ENCODE data around the gene STAP2.

STAP2 gene

DNA sequence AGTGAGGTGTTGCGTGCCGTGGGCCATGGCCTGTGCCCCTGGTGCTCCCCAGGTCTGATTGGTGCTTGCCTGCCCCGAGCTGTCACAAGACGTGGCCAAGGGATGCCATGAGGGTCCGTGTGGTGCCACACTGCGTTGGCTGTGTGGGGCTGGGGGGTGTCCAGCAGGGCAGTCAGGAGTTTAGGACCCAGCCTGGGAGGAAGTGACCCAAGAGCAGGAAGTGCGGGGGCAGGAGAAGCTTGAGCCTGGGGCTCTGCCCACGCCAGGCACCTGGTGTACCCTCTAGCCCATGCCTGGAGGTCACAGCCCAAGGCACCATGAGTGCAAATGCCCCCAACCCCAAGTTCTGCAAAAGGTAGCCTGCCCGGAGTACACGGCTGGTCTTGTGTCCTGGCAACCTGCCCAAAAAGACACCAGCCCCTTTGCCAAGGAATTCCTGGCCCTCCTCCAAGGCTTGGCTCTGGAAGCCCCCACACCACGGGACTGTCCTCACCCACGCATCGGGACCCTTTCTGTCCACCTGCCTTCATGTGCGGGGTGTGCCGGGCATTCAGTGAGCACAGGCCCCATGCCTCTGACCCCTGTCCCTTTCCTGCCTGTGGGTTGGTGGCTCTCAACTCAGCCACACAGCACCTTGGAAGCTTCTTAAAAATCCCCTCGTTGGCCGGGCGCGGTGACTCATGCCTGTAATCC lies 29.6 kb upstream of the STAP2 start:
- H3K27ac ChIP-seq (ENCODE audit: low read depth, low read length, poor library complexity, severe bottlenecking) = peak overlapping the region; percentile 81
- H3K9ac ChIP-seq (ENCODE audit: low read length) = no peak overlapping the region; the same call in 1 of the 2 replicates
- H3F3A ChIP-seq (ENCODE audit: insufficient read depth, low read length) = no peaks in the 10 kb centered on the region
- no peaks in the 10 kb centered on the region for H3K27me3 ChIP-seq (ENCODE audit: insufficient read depth, low read length)
- H4K20me1 ChIP-seq (ENCODE audit: insufficient read depth, low read length) = no peaks in the 10 kb centered on the region
- H3K9me3 ChIP-seq (ENCODE audit: low read length) = no peaks in the 10 kb centered on the region
- no peak overlapping the region for H3K4me2 ChIP-seq (ENCODE audit: low read length)
- no peaks in the 10 kb centered on the region for H3K9me2 ChIP-seq (ENCODE audit: low read depth, low read length)
- H3K79me2 ChIP-seq (ENCODE audit: insufficient read depth, low read length) = no peaks in the 10 kb centered on the region
- no peak for TF ChIP-seq EZH2 (IDR thresholded peaks at IDR 0.05; ENCODE audit: borderline replicate concordance, low read length)
- TF ChIP-seq, protein P1, sequence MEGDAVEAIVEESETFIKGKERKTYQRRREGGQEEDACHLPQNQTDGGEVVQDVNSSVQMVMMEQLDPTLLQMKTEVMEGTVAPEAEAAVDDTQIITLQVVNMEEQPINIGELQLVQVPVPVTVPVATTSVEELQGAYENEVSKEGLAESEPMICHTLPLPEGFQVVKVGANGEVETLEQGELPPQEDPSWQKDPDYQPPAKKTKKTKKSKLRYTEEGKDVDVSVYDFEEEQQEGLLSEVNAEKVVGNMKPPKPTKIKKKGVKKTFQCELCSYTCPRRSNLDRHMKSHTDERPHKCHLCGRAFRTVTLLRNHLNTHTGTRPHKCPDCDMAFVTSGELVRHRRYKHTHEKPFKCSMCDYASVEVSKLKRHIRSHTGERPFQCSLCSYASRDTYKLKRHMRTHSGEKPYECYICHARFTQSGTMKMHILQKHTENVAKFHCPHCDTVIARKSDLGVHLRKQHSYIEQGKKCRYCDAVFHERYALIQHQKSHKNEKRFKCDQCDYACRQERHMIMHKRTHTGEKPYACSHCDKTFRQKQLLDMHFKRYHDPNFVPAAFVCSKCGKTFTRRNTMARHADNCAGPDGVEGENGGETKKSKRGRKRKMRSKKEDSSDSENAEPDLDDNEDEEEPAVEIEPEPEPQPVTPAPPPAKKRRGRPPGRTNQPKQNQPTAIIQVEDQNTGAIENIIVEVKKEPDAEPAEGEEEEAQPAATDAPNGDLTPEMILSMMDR (IDR thresholded peaks at IDR 0.05; ENCODE audit: low read length) = no peak
- peaks cover 16% of the 10 kb centered on the region for H3K36me3 ChIP-seq (ENCODE audit: insufficient read depth, low read length)
- H2AFZ ChIP-seq (ENCODE audit: low read length) = no peak overlapping the region
- H3K4me1 ChIP-seq (ENCODE audit: insufficient read depth, low read length, severe bottlenecking) = peaks cover 26% of the 10 kb centered on the region
- no peak overlapping the region for H3K4me3 ChIP-seq (ENCODE audit: low read depth, low read length, poor library complexity, severe bottlenecking)

DNA sequence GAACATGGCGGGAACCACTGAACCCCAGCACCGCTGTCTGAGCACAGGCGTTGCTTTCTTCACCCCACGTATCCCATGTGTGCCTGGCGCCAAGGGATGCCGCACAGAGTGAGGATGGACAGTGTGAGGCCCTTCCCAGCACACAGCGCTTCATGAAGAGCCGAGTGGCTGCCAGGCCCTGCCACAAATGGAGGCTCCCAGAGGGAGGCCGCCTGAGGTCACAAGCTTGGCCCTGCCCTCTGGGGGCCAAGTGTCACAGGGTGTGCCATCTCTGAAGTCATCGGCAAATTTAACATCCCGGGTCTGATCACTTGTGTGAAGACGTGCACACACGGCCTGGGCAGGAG lies 29.1 kb upstream of the STAP2 start:
- no peak overlapping the region for H3K4me3 ChIP-seq (ENCODE audit: low read depth, low read length, poor library complexity, severe bottlenecking)
- H3F3A ChIP-seq (ENCODE audit: insufficient read depth, low read length) = no peaks in the 10 kb centered on the region
- peak overlapping the region; percentile 81 for H3K27ac ChIP-seq (ENCODE audit: low read depth, low read length, poor library complexity, severe bottlenecking)
- no peaks in the 10 kb centered on the region for H3K27me3 ChIP-seq (ENCODE audit: insufficient read depth, low read length)
- H4K20me1 ChIP-seq (ENCODE audit: insufficient read depth, low read length) = no peaks in the 10 kb centered on the region
- H3K9me2 ChIP-seq (ENCODE audit: low read depth, low read length) = no peaks in the 10 kb centered on the region
- no peak overlapping the region for H3K9ac ChIP-seq (ENCODE audit: low read length)
- TF ChIP-seq, protein P1 (IDR thresholded peaks at IDR 0.05; ENCODE audit: low read length) = no peak
- TF ChIP-seq EZH2 (IDR thresholded peaks at IDR 0.05; ENCODE audit: borderline replicate concordance, low read length) = no peak
- H3K36me3 ChIP-seq (ENCODE audit: insufficient read depth, low read length) = peaks cover 20% of the 10 kb centered on the region
- H3K4me2 ChIP-seq (ENCODE audit: low read length) = no peak overlapping the region
- H3K79me2 ChIP-seq (ENCODE audit: insufficient read depth, low read length) = no peaks in the 10 kb centered on the region
- H2AFZ ChIP-seq (ENCODE audit: low read length) = no peak overlapping the region
- H3K4me1 ChIP-seq (ENCODE audit: insufficient read depth, low read length, severe bottlenecking) = peaks cover 26% of the 10 kb centered on the region
- no peaks in the 10 kb centered on the region for H3K9me3 ChIP-seq (ENCODE audit: low read length)

DNA sequence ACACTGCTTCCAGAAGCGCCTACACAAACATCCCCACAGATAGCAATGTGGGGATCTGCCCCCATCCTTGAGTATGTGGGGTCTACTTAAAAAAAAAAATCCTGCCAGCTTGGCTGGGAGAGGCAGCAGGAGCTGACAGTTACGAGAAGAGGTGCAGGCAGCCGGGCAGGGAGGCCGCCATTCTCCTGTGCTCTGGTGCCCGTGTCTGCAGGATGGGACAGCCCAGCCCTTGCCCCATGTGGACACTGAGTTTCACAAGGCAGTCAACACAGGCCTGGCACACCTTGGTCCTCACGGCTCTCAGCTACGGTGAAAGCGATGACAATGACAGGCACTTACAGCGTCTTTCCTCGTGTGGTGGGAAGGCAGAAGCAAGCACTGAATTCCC lies 28.7 kb upstream of the STAP2 start:
- H4K20me1 ChIP-seq (ENCODE audit: insufficient read depth, low read length) = no peaks in the 10 kb centered on the region
- no peaks in the 10 kb centered on the region for H3K79me2 ChIP-seq (ENCODE audit: insufficient read depth, low read length)
- no peak overlapping the region for H2AFZ ChIP-seq (ENCODE audit: low read length)
- no peaks in the 10 kb centered on the region for H3F3A ChIP-seq (ENCODE audit: insufficient read depth, low read length)
- H3K36me3 ChIP-seq (ENCODE audit: insufficient read depth, low read length) = peaks cover 24% of the 10 kb centered on the region
- TF ChIP-seq, protein P1 (IDR thresholded peaks at IDR 0.05; ENCODE audit: low read length) = no peak
- TF ChIP-seq EZH2 (IDR thresholded peaks at IDR 0.05; ENCODE audit: borderline replicate concordance, low read length) = no peak
- no peak overlapping the region for H3K4me3 ChIP-seq (ENCODE audit: low read depth, low read length, poor library complexity, severe bottlenecking)
- H3K9me3 ChIP-seq (ENCODE audit: low read length) = no peaks in the 10 kb centered on the region
- no peak overlapping the region for H3K27ac ChIP-seq (ENCODE audit: low read depth, low read length, poor library complexity, severe bottlenecking)
- no peak overlapping the region for H3K4me2 ChIP-seq (ENCODE audit: low read length)
- peaks cover 26% of the 10 kb centered on the region for H3K4me1 ChIP-seq (ENCODE audit: insufficient read depth, low read length, severe bottlenecking)
- H3K9me2 ChIP-seq (ENCODE audit: low read depth, low read length) = no peaks in the 10 kb centered on the region
- H3K9ac ChIP-seq (ENCODE audit: low read length) = no peak overlapping the region
- H3K27me3 ChIP-seq (ENCODE audit: insufficient read depth, low read length) = no peaks in the 10 kb centered on the region
